Bone marrow (tissue), 2 donors: ENCODE data around the gene UNC93B1.
"Not testable (repeated sequence)": the region's sequence is repeated elsewhere in the genome, so short reads cannot be mapped to it uniquely, and the experiment has no call there.

ENCODE experiments used
- DNase-seq, 2 donors: peaks; one replicate each; lab custom pipeline; 2025; lab: John Stamatoyannopoulos, UW

UNC93B1 gene

GRCh38 chr11:67991347-67992121 lies 12.4 kb downstream of the UNC93B1 start:
- not testable (repeated sequence) for DNase-seq

- not testable (repeated sequence) for DNase-seq
Observed at GRCh38 chr11:67990546-67991346, 13.2 kb downstream of the UNC93B1 start.

- not testable (repeated sequence) for DNase-seq
Observed at GRCh38 chr11:67985302-67985701, 18.6 kb downstream of the UNC93B1 start.

GRCh38 chr11:67983951-67984350 lies 19.9 kb downstream of the UNC93B1 start:
- no peak for DNase-seq

- not testable (repeated sequence) for DNase-seq
Observed at GRCh38 chr11:67982255-67982857, 21.5 kb downstream of the UNC93B1 start.

- DNase-seq, result not testable (repeated sequence)
Observed at GRCh38 chr11:67981226-67981625, 22.7 kb downstream of the UNC93B1 start.

GRCh38 chr11:67978766-67979418 lies 25.0 kb downstream of the UNC93B1 start:
- not testable (repeated sequence) for DNase-seq

- not testable (repeated sequence) for DNase-seq
Observed at GRCh38 chr11:67974746-67975145, 29.2 kb downstream of the UNC93B1 start.

- not testable (repeated sequence) for DNase-seq
Observed at GRCh38 chr11:67965830-67966348, 38.0 kb downstream of the UNC93B1 start.

GRCh38 chr11:67964746-67965145 lies 39.2 kb downstream of the UNC93B1 start:
- DNase-seq, result not testable (repeated sequence)

- not testable (repeated sequence) for DNase-seq
Observed at GRCh38 chr11:67963879-67964278, 40.0 kb downstream of the UNC93B1 start.

GRCh38 chr11:67963217-67963616 lies 40.7 kb downstream of the UNC93B1 start:
- DNase-seq, result not testable (repeated sequence)

GRCh38 chr11:67956236-67956635 lies 47.7 kb downstream of the UNC93B1 start:
- DNase-seq, result not testable (repeated sequence)

GRCh38 chr11:67955461-67956007 lies 48.4 kb downstream of the UNC93B1 start:
- DNase-seq, result peak; percentile 8 to 68

GRCh38 chr11:67954971-67955370 lies 48.9 kb downstream of the UNC93B1 start:
- not testable (repeated sequence) for DNase-seq

GRCh38 chr11:67954251-67954650 lies 49.6 kb downstream of the UNC93B1 start:
- DNase-seq, result not testable (repeated sequence)

- DNase-seq, result not testable (repeated sequence)
Observed at GRCh38 chr11:67950705-67951104, 53.2 kb downstream of the UNC93B1 start.

GRCh38 chr11:67947785-67948184 lies 56.1 kb downstream of the UNC93B1 start:
- not testable (repeated sequence) for DNase-seq

GRCh38 chr11:67946403-67946802 lies 57.5 kb downstream of the UNC93B1 start:
- not testable (repeated sequence) for DNase-seq

GRCh38 chr11:67943406-67943805 lies 60.5 kb downstream of the UNC93B1 start:
- not testable (repeated sequence) for DNase-seq
